Prostate gland (tissue), 2 donors: Measurements from ENCODE around the gene COL4A3.

Experiments
- POLR2AphosphoS5 ChIP-seq: sonication (generic); formaldehyde crosslinking; IDR thresholded peaks from one replicate; pipeline ENCODE4 v1.6.1; 2017; ENCODE audit warnings: antibody characterized with exemption
- TF ChIP-seq, protein P1 (sequence below), 4 experiments: fragments of 200-600 bp in 2 of 4; fragments of 450-650 bp in 2 of 4; sonication (generic) in 2 of 4; IDR thresholded peaks; 1 replicate in 3 of 4; 2 replicates in 1 of 4; pipeline ENCODE4 v1.5.1; 2016 to 2019; ENCODE audit warnings: antibody characterized with exemption in 4 of 4, mild to moderate bottlenecking in 2 of 4, moderate library complexity in 2 of 4

DNA sequence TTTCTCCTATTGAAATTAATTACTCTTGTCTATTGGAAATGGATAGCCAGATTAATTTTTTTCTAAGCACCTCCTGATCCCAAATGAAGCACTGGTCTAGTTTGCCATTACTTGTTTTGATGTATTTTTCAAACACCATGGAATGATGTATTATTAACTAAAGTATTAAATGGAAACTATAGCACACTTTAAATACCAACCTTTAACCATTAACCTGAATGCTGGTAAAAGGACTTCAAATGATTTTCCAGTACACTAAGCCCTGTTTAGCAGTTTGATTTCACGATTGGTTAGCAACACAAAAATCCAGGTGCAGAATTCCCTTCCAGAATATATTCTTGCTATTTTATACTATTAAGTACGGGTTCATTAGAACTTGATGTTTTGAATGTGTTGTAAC, 37.3 kb downstream of the COL4A3 start:
- no peak for TF ChIP-seq POLR2AphosphoS5
- TF ChIP-seq, protein P1, sequence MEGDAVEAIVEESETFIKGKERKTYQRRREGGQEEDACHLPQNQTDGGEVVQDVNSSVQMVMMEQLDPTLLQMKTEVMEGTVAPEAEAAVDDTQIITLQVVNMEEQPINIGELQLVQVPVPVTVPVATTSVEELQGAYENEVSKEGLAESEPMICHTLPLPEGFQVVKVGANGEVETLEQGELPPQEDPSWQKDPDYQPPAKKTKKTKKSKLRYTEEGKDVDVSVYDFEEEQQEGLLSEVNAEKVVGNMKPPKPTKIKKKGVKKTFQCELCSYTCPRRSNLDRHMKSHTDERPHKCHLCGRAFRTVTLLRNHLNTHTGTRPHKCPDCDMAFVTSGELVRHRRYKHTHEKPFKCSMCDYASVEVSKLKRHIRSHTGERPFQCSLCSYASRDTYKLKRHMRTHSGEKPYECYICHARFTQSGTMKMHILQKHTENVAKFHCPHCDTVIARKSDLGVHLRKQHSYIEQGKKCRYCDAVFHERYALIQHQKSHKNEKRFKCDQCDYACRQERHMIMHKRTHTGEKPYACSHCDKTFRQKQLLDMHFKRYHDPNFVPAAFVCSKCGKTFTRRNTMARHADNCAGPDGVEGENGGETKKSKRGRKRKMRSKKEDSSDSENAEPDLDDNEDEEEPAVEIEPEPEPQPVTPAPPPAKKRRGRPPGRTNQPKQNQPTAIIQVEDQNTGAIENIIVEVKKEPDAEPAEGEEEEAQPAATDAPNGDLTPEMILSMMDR (IDR thresholded peaks at IDR 0.05), result no peak
